K562 (cell line): ENCODE data around the gene GAPDH. TPM values are rescaled to one million over a fixed set of nuclear protein-coding genes. Genes with fewer than 3 reads are reported as not detected.

ENCODE experiments used
- ARNT ChIP-seq, 2 experiments: fragments of 450-650 bp; IDR thresholded peaks; 2 replicates each; pipeline ENCODE4 v1.6.1; 2016; ENCODE audit warnings: mild to moderate bottlenecking in 1 of 2
- BCL6 ChIP-seq: fragments of 250-450 bp; sonication (Bioruptor Pico); IDR thresholded peaks from 2 replicates; pipeline ENCODE4 v1.4.0; 2020
- CBX5 ChIP-seq: IDR thresholded peaks from 2 replicates; pipeline ENCODE4 v1.6.1; 2014; ENCODE audit warnings: low read depth, borderline replicate concordance
- CTBP1 ChIP-seq: fragments of 450-650 bp; IDR thresholded peaks from 2 replicates; pipeline ENCODE4 v1.6.1; 2016; ENCODE audit warnings: borderline replicate concordance
- CXXC5 ChIP-seq: fragments of 250-450 bp; sonication (Bioruptor Pico); IDR thresholded peaks from 2 replicates; pipeline ENCODE4 v1.8.0; 2022; ENCODE audit warnings: inconsistent platforms, mild to moderate bottlenecking, moderate library complexity
- DNMT1 ChIP-seq: fragments of 450-650 bp; IDR thresholded peaks from 2 replicates; pipeline ENCODE4 v1.6.1; 2016; ENCODE audit warnings: antibody characterized with exemption, mild to moderate bottlenecking
- DPF2 ChIP-seq: fragments of 450-650 bp; IDR thresholded peaks from 2 replicates; pipeline ENCODE4 v1.6.1; 2016
- HNRNPLL ChIP-seq: fragments of 200-400 bp; formaldehyde crosslinking; IDR thresholded peaks from 2 replicates; pipeline ENCODE4 v1.6.1; 2017; ENCODE audit warnings: low read length, low read depth, mild to moderate bottlenecking; ENCODE audit not compliant: poor library complexity, severe bottlenecking
- ZBTB7A ChIP-seq: IDR thresholded peaks from 2 replicates; pipeline ENCODE4 v1.6.1; 2011; ENCODE audit warnings: low read depth, mild to moderate bottlenecking, low read length, moderate library complexity, borderline replicate concordance; ENCODE audit not compliant: control insufficient read depth
- ZNF133 ChIP-seq: fragments of 250-450 bp; sonication (Bioruptor Pico); IDR thresholded peaks from 2 replicates; pipeline ENCODE4 v1.4.0; 2020; ENCODE audit warnings: mild to moderate bottlenecking
- ZNF165 ChIP-seq: fragments of 250-450 bp; sonication (Bioruptor Pico); IDR thresholded peaks from 2 replicates; pipeline ENCODE4 v1.4.0; 2020; ENCODE audit warnings: borderline replicate concordance
- ZNF395 ChIP-seq: fragments of 200-800 bp; sonication (Bioruptor generic); IDR thresholded peaks from 2 replicates; pipeline ENCODE4 v1.6.1; 2017; ENCODE audit warnings: missing genetic modification characterization, missing compliant biosample characterization
- ZNF444 ChIP-seq: fragments of 250-450 bp; sonication (Bioruptor Pico); IDR thresholded peaks from 2 replicates; pipeline ENCODE4 v1.4.0; 2020; ENCODE audit warnings: mild to moderate bottlenecking, moderate library complexity
- ZNF696 ChIP-seq: fragments of 250-450 bp; sonication (Bioruptor Pico); conservative IDR thresholded peaks from 2 replicates; pipeline ENCODE4 v1.4.0; 2020; ENCODE audit warnings: mild to moderate bottlenecking, moderate library complexity
- polyA plus RNA-seq, 8 experiments: library from polyadenylated mRNA; depleted of rRNA in 4 of 8; stranded (reverse) in 5 of 8; unstranded in 3 of 8; fragments of >200 nt; fragmentation: Nextera tagmentation in 2 of 8; fragmentation: Illumina TruSeq in 1 of 8; extraction: Ambion mirVana in 2 of 8; extraction: Trizol in 1 of 8; gene quantifications; 2 replicates each; pipeline versions ENCODE4 v1.2.1 to v1.2.3, GENCODE V29; 2011 to 2014; ENCODE audit warnings: inconsistent platforms in 1 of 8, missing spikeins in 1 of 8
- total RNA-seq, 7 experiments: library from RNA; depleted of rRNA in 6 of 7; stranded (reverse); fragments of >200 nt in 6 of 7; fragmentation: Illumina TruSeq in 2 of 7; extraction: Trizol in 2 of 7; gene quantifications; 2 replicates each; pipeline versions ENCODE4 v1.2.1 to v1.2.3, GENCODE V29; 2011 to 2021; ENCODE audit warnings: low replicate concordance in 1 of 7
- TF ChIP-seq, protein P1 (sequence below): fragments of 200-600 bp; sonication (generic); IDR thresholded peaks from one replicate; pipeline ENCODE4 v1.6.1; 2012; ENCODE audit warnings: mild to moderate bottlenecking, low read depth, low read length, inconsistent platforms
- TF ChIP-seq, protein P2 (sequence below): sonication (generic); formaldehyde crosslinking; IDR thresholded peaks from 2 replicates; pipeline ENCODE4 v1.9.0; 2022; ENCODE audit warnings: mild to moderate bottlenecking, missing genetic modification reagents

GAPDH gene
- total and polyA plus RNA-seq, 9 of the 15 experiments (the other 6 are each of a cell fraction or from before 2014, with no cell fraction given), result 2,206 to 6,793 (median 4,217) TPM

DNA sequence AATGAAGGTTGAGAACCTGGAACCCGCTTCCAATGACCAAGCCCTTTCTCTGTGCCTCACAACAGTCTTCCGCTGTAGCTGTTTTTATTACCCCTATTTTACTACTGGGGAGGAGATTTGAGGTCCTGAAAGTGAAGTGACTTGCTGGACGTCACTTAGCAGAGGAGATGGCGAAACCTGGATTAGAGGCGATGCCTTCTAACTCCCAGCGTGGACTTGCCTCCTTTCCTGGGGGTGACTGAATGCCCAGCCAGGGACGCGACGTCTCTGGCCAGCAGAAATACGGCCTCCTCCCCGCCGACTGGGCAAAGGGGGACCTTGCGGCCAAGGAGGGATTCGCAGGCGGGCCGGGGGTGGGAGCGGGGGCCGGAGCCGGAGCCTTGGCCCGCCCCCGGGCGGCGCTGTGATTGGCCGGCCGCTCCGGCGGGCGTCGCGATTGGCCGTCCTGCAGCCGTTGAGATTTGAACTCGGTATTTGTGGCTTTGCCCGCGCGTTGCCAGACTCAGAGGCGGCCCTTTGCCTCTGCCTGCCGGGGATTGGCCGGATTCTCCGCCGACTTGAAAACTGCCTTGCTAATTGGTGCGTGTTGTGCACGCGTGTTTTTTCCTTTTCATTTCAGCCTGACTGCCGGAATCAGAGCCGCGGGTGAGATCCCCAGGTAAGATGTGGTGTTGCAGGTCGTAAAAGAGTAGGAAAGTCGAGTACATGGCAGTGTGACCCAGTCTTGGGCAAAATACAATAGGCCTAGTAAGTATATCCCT, 40.6 kb upstream of the GAPDH start, which contains the start of gene NCAPD2 (continued):
- TF ChIP-seq, protein P1, sequence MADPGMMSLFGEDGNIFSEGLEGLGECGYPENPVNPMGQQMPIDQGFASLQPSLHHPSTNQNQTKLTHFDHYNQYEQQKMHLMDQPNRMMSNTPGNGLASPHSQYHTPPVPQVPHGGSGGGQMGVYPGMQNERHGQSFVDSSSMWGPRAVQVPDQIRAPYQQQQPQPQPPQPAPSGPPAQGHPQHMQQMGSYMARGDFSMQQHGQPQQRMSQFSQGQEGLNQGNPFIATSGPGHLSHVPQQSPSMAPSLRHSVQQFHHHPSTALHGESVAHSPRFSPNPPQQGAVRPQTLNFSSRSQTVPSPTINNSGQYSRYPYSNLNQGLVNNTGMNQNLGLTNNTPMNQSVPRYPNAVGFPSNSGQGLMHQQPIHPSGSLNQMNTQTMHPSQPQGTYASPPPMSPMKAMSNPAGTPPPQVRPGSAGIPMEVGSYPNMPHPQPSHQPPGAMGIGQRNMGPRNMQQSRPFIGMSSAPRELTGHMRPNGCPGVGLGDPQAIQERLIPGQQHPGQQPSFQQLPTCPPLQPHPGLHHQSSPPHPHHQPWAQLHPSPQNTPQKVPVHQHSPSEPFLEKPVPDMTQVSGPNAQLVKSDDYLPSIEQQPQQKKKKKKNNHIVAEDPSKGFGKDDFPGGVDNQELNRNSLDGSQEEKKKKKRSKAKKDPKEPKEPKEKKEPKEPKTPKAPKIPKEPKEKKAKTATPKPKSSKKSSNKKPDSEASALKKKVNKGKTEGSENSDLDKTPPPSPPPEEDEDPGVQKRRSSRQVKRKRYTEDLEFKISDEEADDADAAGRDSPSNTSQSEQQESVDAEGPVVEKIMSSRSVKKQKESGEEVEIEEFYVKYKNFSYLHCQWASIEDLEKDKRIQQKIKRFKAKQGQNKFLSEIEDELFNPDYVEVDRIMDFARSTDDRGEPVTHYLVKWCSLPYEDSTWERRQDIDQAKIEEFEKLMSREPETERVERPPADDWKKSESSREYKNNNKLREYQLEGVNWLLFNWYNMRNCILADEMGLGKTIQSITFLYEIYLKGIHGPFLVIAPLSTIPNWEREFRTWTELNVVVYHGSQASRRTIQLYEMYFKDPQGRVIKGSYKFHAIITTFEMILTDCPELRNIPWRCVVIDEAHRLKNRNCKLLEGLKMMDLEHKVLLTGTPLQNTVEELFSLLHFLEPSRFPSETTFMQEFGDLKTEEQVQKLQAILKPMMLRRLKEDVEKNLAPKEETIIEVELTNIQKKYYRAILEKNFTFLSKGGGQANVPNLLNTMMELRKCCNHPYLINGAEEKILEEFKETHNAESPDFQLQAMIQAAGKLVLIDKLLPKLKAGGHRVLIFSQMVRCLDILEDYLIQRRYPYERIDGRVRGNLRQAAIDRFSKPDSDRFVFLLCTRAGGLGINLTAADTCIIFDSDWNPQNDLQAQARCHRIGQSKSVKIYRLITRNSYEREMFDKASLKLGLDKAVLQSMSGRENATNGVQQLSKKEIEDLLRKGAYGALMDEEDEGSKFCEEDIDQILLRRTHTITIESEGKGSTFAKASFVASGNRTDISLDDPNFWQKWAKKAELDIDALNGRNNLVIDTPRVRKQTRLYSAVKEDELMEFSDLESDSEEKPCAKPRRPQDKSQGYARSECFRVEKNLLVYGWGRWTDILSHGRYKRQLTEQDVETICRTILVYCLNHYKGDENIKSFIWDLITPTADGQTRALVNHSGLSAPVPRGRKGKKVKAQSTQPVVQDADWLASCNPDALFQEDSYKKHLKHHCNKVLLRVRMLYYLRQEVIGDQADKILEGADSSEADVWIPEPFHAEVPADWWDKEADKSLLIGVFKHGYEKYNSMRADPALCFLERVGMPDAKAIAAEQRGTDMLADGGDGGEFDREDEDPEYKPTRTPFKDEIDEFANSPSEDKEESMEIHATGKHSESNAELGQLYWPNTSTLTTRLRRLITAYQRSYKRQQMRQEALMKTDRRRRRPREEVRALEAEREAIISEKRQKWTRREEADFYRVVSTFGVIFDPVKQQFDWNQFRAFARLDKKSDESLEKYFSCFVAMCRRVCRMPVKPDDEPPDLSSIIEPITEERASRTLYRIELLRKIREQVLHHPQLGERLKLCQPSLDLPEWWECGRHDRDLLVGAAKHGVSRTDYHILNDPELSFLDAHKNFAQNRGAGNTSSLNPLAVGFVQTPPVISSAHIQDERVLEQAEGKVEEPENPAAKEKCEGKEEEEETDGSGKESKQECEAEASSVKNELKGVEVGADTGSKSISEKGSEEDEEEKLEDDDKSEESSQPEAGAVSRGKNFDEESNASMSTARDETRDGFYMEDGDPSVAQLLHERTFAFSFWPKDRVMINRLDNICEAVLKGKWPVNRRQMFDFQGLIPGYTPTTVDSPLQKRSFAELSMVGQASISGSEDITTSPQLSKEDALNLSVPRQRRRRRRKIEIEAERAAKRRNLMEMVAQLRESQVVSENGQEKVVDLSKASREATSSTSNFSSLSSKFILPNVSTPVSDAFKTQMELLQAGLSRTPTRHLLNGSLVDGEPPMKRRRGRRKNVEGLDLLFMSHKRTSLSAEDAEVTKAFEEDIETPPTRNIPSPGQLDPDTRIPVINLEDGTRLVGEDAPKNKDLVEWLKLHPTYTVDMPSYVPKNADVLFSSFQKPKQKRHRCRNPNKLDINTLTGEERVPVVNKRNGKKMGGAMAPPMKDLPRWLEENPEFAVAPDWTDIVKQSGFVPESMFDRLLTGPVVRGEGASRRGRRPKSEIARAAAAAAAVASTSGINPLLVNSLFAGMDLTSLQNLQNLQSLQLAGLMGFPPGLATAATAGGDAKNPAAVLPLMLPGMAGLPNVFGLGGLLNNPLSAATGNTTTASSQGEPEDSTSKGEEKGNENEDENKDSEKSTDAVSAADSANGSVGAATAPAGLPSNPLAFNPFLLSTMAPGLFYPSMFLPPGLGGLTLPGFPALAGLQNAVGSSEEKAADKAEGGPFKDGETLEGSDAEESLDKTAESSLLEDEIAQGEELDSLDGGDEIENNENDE, result no peak
- TF ChIP-seq CTBP1 (no peak), CBX5 (no peak), ZNF444 (CRISPR knock-in tag) (no peak), DPF2 (no peak; the same call in 1 of the 2 replicates), ZNF165 (CRISPR knock-in tag) (no peak), BCL6 (CRISPR knock-in tag) (no peak), CXXC5 (CRISPR knock-in tag) (peak; percentile 72; the same call in 1 of the 2 replicates), HNRNPLL (no peak), DNMT1 (no peak), ZNF696 (CRISPR knock-in tag) (no peak), ZNF395 (CRISPR knock-in tag) (peak; percentile 49; the same call in 1 of the 2 replicates), ZBTB7A (peak; percentile 49; the same call in 1 of the 2 replicates), ZNF133 (CRISPR knock-in tag) (no peak), ARNT (IDR thresholded peaks at IDR 0.05) (peak in 1 of 2 experiments; percentile 46; a peak in 1 of 4 replicates)
- TF ChIP-seq, protein P2, sequence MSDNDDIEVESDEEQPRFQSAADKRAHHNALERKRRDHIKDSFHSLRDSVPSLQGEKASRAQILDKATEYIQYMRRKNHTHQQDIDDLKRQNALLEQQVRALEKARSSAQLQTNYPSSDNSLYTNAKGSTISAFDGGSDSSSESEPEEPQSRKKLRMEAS (CRISPR knock-in tag), result peak; percentile 84
